Daoy (cell line): ENCODE results near the gene ADAMTS3. TPM values are rescaled to one million over a fixed set of nuclear protein-coding genes. Genes with fewer than 3 reads are reported as not detected.
A peak's percentile ranks its signal among the peaks of the same experiment; 100 is the strongest.

Source experiments
- DNase-seq: peaks from one replicate; pipeline ENCODE4 v3.0.0-alpha.2; 2015; ENCODE audit warnings: low read depth
- total RNA-seq: library from RNA; depleted of rRNA; stranded (reverse); fragments of >200 nt; shearing (Covaris generic); gene quantifications from 2 replicates; pipeline ENCODE4 v1.2.3, GENCODE V29; 2014

Gene ADAMTS3
- total RNA-seq, 1 experiment from 2014 or later = 0.57 TPM

GRCh38 chr4:72300126-72300525, 268.9 kb downstream of the ADAMTS3 start:
- no peak for DNase-seq

- peak; percentile 17 for DNase-seq
These were observed 273.0 kb downstream of the ADAMTS3 start for GRCh38 chr4:72295966-72296557.

- no peak for DNase-seq
These were observed 278.3 kb downstream of the ADAMTS3 start for GRCh38 chr4:72290737-72291136.

GRCh38 chr4:72286910-72287309, 282.1 kb downstream of the ADAMTS3 start:
- DNase-seq = no peak

GRCh38 chr4:72286185-72286584, 282.8 kb downstream of the ADAMTS3 start:
- no peak for DNase-seq

- no peak for DNase-seq
These were observed 285.7 kb downstream of the ADAMTS3 start for GRCh38 chr4:72283357-72283756.

- DNase-seq = no peak
These were observed 288.8 kb downstream of the ADAMTS3 start for GRCh38 chr4:72280252-72280651.

GRCh38 chr4:72275381-72275780, 293.6 kb downstream of the ADAMTS3 start:
- DNase-seq = no peak

- no peak for DNase-seq
These were observed 294.8 kb downstream of the ADAMTS3 start for GRCh38 chr4:72274251-72274650.

GRCh38 chr4:72255269-72255668, 313.8 kb downstream of the ADAMTS3 start:
- DNase-seq = no peak

- no peak for DNase-seq
These were observed 325.4 kb downstream of the ADAMTS3 start for GRCh38 chr4:72243641-72244040.

- no peak for DNase-seq
These were observed 329.4 kb downstream of the ADAMTS3 start for GRCh38 chr4:72239487-72240116.
